Raji (cell line): ENCODE data around the gene ZNF385C.

ENCODE experiments used
- POLR2A ChIP-seq: IDR thresholded peaks from 2 replicates; pipeline ENCODE4 v1.6.1; 2011; ENCODE audit warnings: low read depth, low read length, control low read depth; ENCODE audit not compliant: insufficient read depth

Gene ZNF385C

DNA sequence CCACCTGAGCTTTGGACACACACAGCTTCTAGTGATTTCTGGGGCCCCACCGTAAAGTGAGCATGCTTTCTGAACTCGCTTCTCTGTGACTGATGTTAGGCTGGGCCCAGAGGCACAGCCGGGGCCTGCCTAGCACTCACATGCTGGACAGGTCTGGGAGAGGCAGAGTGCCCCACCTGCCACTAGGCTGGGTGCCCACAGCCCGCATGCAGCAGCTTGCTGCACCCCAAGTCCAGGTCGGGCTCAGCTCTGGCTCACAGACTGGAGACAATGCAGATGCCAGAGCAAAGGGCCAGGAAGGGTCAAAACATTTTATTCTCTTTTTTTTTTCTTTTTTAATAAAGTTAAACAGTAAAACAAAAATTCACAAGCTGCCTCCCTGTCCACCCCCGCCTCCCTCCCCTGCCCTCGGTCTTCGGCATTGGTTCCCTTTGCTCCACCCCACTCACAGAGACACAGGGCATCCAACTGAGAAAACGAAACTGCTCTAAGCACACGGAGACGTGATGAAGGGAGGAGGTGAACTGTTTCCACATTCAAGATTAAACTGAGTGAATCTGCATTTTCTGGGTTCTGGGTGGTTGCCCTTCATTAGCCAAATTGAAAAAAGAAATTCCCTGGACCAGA, 122.0 kb downstream of the ZNF385C start:
- no peak for TF ChIP-seq POLR2A
